A172 (cell line): ENCODE data around the gene SOBP. TPM values are rescaled to one million over a fixed set of nuclear protein-coding genes. Genes with fewer than 3 reads are reported as not detected.
"Not testable (repeated sequence)": the region's sequence is repeated elsewhere in the genome, so short reads cannot be mapped to it uniquely, and the experiment has no call there.

Source experiments
- DNase-seq: peaks from one replicate; pipeline ENCODE4 v3.0.0-alpha.2; 2015; ENCODE audit warnings: low spot score
- total RNA-seq: library from RNA; depleted of rRNA; stranded (reverse); fragments of >200 nt; shearing (Covaris generic); gene quantifications from 2 replicates; pipeline ENCODE4 v1.2.3, GENCODE V29; 2014

SOBP gene
- total RNA-seq, 1 experiment from 2014 or later, result not detected

GRCh38 chr6:107553121-107553520, 63.2 kb downstream of the SOBP start:
- not testable (repeated sequence) for DNase-seq

GRCh38 chr6:107554326-107554725, 64.4 kb downstream of the SOBP start:
- no peak for DNase-seq

- DNase-seq, result no peak
Measured at GRCh38 chr6:107554918-107555317, 65.0 kb downstream of the SOBP start.

GRCh38 chr6:107555449-107555848, 65.5 kb downstream of the SOBP start:
- DNase-seq, result no peak

- DNase-seq, result no peak
Measured at GRCh38 chr6:107556082-107556481, 66.2 kb downstream of the SOBP start.

- DNase-seq, result no peak
Measured at GRCh38 chr6:107557698-107558097, 67.8 kb downstream of the SOBP start.

GRCh38 chr6:107560657-107561056, 70.7 kb downstream of the SOBP start:
- DNase-seq, result no peak

GRCh38 chr6:107561306-107561705, 71.4 kb downstream of the SOBP start:
- DNase-seq, result no peak

- DNase-seq, result no peak
Measured at GRCh38 chr6:107563694-107564588, 74.0 kb downstream of the SOBP start.

- DNase-seq, result no peak
Measured at GRCh38 chr6:107564589-107564951, 74.7 kb downstream of the SOBP start.

GRCh38 chr6:107565165-107565723, 75.3 kb downstream of the SOBP start:
- DNase-seq, result no peak

- no peak for DNase-seq
Measured at GRCh38 chr6:107567643-107568042, 77.7 kb downstream of the SOBP start.

- no peak for DNase-seq
Measured at GRCh38 chr6:107569473-107569872, 79.6 kb downstream of the SOBP start.

- DNase-seq, result no peak
Measured at GRCh38 chr6:107571354-107571753, 81.4 kb downstream of the SOBP start.

- no peak for DNase-seq
Measured at GRCh38 chr6:107572886-107573285, 83.0 kb downstream of the SOBP start.

GRCh38 chr6:107574856-107575255, 84.9 kb downstream of the SOBP start:
- DNase-seq, result no peak

- DNase-seq, result peak; percentile 22
Measured at GRCh38 chr6:107576852-107577251, 86.9 kb downstream of the SOBP start.

- no peak for DNase-seq
Measured at GRCh38 chr6:107578642-107579341, 88.9 kb downstream of the SOBP start.

GRCh38 chr6:107579456-107580056, 89.6 kb downstream of the SOBP start:
- no peak for DNase-seq

- no peak for DNase-seq
Measured at GRCh38 chr6:107582086-107582485, 92.2 kb downstream of the SOBP start.

- no peak for DNase-seq
Measured at GRCh38 chr6:107584726-107585125, 94.8 kb downstream of the SOBP start.

GRCh38 chr6:107585815-107586435, 96.0 kb downstream of the SOBP start:
- no peak for DNase-seq
